A549 (cell line): ENCODE results near the gene ASH1L.

Source experiments
- CEBPB ChIP-seq, 2 experiments: fragments of >200 bp in 1 of 2; sonication (Bioruptor Twin) in 1 of 2; formaldehyde crosslinking in 1 of 2; IDR thresholded peaks; 2 replicates each; pipeline ENCODE4 v1.6.1; 2012 to 2016
- CHD2 ChIP-seq: fragments of 150-350 bp; IDR thresholded peaks from 2 replicates; pipeline ENCODE4 v1.6.1; 2014; ENCODE audit warnings: low read length; ENCODE audit not compliant: partially characterized antibody
- JUNB ChIP-seq: fragments of >200 bp; sonication (Bioruptor Twin); formaldehyde crosslinking; IDR thresholded peaks from 2 replicates; pipeline ENCODE4 v1.6.1; 2016
- MAFK ChIP-seq: fragments of 450-650 bp; IDR thresholded peaks from 2 replicates; pipeline ENCODE4 v1.6.1; 2014; ENCODE audit not compliant: partially characterized antibody
- NR3C1 ChIP-seq: fragments of >200 bp; sonication (Bioruptor Twin); formaldehyde crosslinking; IDR thresholded peaks from 3 replicates; pipeline ENCODE4 v1.6.1; 2017
- RAD21 ChIP-seq, 2 experiments: fragments of >200 bp in 1 of 2; sonication (Bioruptor Twin) in 1 of 2; formaldehyde crosslinking in 1 of 2; IDR thresholded peaks in 1 of 2; conservative IDR thresholded peaks in 1 of 2; 2 replicates in 1 of 2; 3 replicates in 1 of 2; pipeline ENCODE4 v1.6.1; 2012 to 2018; ENCODE audit warnings: inconsistent platforms in 1 of 2
- SMC3 ChIP-seq: fragments of >200 bp; sonication (Bioruptor Twin); formaldehyde crosslinking; IDR thresholded peaks from 3 replicates; pipeline ENCODE4 v1.6.1; 2018; ENCODE audit warnings: inconsistent platforms
- ZC3H11A ChIP-seq: fragments of 450-650 bp; IDR thresholded peaks from 2 replicates; pipeline ENCODE4 v1.6.1; 2014; ENCODE audit warnings: antibody characterized with exemption, mild to moderate bottlenecking
- TF ChIP-seq, protein P1 (sequence below): fragments of 450-650 bp; IDR thresholded peaks from 2 replicates; pipeline ENCODE4 v1.6.1; 2014; ENCODE audit warnings: antibody characterized with exemption
- TF ChIP-seq, protein P2 (sequence below): fragments of >200 bp; sonication (Bioruptor Twin); formaldehyde crosslinking; IDR thresholded peaks from 3 replicates; pipeline ENCODE4 v1.5.1; 2016

- TF ChIP-seq, protein P1, sequence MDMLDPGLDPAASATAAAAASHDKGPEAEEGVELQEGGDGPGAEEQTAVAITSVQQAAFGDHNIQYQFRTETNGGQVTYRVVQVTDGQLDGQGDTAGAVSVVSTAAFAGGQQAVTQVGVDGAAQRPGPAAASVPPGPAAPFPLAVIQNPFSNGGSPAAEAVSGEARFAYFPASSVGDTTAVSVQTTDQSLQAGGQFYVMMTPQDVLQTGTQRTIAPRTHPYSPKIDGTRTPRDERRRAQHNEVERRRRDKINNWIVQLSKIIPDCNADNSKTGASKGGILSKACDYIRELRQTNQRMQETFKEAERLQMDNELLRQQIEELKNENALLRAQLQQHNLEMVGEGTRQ: no peak
- TF ChIP-seq JUNB: no peak
- no peak for TF ChIP-seq RAD21 (conservative IDR thresholded peaks at IDR 0.05 in 1 of 2, IDR thresholded peaks at IDR 0.05 in 1 of 2)
- no peak for TF ChIP-seq CEBPB (IDR thresholded peaks at IDR 0.05)
- TF ChIP-seq NR3C1: no peak
- TF ChIP-seq MAFK: no peak
- no peak for TF ChIP-seq CHD2
- TF ChIP-seq, protein P2, sequence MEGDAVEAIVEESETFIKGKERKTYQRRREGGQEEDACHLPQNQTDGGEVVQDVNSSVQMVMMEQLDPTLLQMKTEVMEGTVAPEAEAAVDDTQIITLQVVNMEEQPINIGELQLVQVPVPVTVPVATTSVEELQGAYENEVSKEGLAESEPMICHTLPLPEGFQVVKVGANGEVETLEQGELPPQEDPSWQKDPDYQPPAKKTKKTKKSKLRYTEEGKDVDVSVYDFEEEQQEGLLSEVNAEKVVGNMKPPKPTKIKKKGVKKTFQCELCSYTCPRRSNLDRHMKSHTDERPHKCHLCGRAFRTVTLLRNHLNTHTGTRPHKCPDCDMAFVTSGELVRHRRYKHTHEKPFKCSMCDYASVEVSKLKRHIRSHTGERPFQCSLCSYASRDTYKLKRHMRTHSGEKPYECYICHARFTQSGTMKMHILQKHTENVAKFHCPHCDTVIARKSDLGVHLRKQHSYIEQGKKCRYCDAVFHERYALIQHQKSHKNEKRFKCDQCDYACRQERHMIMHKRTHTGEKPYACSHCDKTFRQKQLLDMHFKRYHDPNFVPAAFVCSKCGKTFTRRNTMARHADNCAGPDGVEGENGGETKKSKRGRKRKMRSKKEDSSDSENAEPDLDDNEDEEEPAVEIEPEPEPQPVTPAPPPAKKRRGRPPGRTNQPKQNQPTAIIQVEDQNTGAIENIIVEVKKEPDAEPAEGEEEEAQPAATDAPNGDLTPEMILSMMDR: no peak
- TF ChIP-seq SMC3: no peak
- TF ChIP-seq ZC3H11A: no peak
Measured at GRCh38 chr1:155301342-155301841, 261.2 kb downstream of the ASH1L start, which contains the start of gene PKLR.
